NCI-H510A (cell line): Measurements from ENCODE around the gene ZNF334.

Source experiments
- DNase-seq: peaks from one replicate; lab custom pipeline; 2025; lab: John Stamatoyannopoulos, UW

Gene ZNF334

GRCh38 chr20:46545827-46546138 is 32.4 kb upstream of the ZNF334 start:
- no peak for DNase-seq

DNA sequence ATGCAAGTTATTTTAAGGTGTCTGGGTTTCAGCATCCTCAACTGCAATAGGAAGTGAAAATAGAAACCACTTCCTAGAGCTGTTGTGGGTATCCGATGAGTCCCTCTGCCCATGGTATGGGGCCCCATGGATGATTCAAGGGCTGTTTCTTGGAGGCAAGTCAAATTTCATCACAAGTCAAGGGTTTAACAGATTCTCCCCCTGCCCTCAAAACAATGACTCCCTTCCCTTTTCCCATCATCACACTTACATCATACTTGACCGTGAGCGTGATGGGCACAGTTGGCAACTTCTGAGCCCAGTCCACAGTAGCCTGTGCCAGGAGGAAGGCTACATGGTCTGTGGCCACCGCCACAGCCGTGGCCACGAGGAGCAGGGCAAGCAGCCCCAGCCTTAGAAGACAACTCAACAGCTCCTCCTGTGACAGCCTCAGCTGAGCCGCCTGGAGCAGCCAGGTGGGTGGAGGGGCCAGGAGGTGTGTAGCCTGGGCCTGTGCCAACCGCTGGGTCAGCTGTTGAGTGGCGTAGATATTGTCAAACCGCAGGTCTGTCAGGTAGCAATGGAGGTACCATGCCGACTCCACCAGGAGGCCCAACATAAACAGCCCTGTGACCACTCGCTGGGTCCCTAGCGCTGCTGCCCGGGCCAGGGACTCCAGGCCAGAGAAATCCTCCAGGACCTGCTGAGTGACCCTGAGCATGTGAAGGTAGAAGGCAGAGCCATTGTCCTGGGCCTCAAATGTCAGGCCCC is 31.9 kb upstream of the ZNF334 start:
- no peak for DNase-seq

DNA sequence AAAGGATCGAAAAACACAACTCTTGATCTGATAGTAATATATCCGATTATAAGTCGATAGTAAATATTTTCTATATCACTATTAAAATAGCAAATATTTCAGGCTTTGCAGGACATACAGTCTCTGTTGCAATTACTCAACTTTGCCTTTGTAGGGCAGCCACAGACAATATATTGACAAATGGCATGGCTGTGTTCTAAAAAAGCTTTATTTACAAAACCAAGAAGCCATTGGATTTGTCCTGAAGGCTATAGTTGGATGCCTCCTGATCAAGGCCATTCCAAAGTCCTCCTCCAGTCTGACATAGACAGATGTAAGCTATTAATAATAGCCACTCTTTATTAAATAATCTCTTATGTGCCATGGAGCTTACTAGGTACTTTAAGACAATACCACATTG is 31.2 kb upstream of the ZNF334 start:
- DNase-seq: no peak

DNA sequence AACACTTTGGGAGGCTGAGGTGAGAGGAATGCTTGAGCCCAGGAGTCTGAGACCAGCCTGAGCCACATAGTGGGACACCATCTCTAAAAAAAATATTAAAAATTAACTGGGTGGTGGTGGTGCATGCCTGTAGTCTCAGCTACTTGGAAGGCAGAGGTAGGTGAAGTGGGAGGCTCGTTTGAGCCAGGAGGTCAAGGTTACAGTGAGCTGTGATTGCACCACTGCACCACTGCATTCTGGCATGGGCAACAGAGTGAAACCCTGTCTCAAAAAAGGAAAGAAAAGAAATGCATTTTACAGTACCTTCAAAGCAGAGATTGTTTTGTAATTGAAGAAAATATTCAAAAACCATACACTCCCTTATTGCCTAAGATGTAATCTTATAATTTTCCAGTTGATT is 30.6 kb upstream of the ZNF334 start:
- no peak for DNase-seq

- no peak for DNase-seq
Observed at GRCh38 chr20:46543033-46543432, 29.7 kb upstream of the ZNF334 start.

DNA sequence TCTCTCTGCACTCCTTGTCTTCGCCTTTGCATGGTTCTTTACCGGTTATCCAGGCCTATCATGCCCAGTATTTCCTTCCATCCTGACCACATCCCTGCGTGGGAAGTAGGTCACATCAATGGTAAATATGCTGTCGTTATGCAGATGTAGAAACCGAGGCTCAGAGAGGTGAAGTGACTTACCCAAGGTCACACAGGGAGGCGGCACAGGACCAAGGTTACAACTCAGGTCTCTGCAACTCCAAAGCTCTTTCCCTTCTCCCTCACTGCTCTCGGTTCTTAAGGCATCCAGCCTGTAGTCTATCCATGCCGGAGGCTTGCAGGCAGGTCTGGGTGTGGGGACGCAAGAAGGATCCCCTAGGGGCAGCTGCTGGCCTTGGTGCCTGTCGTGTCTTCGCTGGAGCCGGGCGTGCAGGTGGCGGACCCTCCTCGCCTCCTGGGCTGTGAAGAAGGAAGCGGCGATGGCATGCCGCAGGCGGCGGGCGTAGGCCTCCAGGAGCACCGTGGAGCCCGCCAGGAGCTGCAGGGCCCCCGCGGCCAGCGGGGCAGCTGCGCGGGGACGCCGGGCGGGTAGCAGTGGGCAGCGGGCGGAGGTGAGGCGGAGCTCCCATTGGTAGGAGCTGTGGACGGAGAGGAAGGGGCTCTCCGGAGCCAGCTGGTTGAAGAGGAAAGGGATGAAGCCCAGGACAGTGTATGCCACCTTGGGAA is 28.0 kb upstream of the ZNF334 start:
- DNase-seq: no peak

DNA sequence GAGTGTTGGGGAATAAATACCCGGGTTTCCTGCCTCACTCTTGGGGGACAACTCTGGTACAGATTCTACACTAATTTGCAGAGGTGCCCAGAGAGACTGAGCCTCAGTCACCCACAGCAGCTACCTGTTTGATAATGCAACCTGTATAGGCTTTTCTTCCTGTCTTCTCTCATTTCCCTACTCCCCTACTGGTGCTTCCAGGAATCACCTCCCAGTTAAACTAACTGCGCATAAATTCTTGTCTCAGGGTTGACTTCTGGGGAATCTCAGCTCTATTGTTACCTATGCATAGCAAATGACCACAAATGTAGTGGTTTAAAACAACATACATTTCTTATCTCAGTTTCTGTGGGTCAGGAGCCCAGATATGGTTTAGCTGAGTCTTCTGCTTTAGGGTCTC is 25.8 kb upstream of the ZNF334 start:
- no peak for DNase-seq

- DNase-seq: no peak
Observed at GRCh38 chr20:46530640-46531039, 17.3 kb upstream of the ZNF334 start.

DNA sequence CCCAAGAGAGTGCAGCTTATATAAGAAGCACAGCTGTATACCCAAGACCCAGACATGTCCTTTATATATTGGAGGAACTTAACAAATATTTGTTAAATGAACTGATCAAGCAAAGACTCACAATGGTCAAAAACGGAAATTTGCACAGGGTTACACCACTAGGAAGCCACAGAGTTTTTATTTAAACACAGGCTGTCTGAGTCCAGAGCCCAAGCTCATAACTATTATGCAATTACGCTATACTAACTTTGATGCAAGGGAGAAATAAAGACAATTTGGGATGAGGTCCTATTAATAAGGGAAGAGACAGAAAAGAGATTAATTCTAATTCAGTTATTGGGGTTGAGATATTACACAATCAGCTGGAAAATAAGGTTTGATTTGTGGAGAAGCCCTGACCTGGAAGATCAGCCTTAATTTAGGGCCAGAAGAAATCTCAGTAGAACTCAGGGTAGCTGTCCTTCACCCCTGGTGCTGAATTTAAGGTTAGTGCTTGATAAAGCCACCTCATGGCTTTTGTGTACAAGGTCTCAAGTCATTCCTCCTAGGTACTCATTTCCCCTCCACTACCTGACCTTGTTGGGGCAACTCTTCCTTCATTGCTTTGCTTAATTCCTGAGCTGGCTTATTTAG is 10.5 kb upstream of the ZNF334 start:
- DNase-seq: no peak

- no peak for DNase-seq
Observed at GRCh38 chr20:46523108-46523507, 9.7 kb upstream of the ZNF334 start.

GRCh38 chr20:46520976-46521579 is 7.7 kb upstream of the ZNF334 start:
- DNase-seq: peak; percentile 40

GRCh38 chr20:46520540-46520939 is 7.2 kb upstream of the ZNF334 start:
- DNase-seq: no peak

DNA sequence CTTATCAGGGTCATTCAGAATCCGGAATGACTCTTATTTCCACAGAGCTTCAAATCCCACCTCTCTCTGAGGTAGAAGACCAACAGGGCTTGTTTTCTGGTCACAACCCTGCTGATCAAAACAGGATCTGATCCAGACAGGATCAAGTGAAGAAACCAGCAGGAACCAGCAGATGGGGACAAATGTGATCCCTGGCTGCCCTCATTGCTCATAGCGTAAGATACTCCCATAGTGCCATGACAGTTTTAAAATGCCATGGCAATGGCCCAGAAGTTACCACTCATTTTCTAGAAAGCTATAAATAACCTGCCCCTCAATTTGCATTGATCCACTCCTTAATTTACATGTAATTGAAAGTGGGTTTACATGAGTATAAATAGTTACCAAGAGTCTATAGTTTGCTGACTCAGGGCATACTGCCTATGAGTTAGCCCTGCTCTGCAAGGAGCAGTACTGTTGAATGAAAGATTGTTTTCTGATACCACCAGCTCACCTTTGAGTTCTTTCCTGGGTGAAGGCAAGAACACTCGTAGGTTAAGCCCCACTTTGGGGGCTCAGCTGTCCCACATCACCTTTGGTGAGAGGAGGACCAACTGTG is 6.2 kb upstream of the ZNF334 start:
- no peak for DNase-seq

DNA sequence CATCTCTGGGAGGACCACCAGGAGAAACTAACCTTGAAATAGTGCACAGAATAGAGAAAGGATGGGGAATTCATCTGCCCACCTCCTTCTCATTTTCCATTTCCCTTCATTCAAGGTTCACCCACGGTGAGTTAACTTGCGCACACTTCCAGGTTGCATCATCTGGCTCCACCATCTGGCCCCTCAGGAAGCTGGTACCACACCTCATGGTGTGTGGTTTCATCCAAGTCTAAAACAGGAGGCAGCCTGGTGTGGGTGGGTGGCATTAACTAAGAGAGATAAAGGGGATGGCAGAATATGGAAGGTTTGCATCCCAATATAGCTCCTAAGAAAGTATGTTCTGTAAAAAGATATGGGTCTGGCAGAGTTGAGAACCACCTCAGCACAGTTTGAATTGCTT is 3.8 kb downstream of the ZNF334 start:
- no peak for DNase-seq

- DNase-seq: no peak
Observed at GRCh38 chr20:46507760-46508407, 5.5 kb downstream of the ZNF334 start.

DNA sequence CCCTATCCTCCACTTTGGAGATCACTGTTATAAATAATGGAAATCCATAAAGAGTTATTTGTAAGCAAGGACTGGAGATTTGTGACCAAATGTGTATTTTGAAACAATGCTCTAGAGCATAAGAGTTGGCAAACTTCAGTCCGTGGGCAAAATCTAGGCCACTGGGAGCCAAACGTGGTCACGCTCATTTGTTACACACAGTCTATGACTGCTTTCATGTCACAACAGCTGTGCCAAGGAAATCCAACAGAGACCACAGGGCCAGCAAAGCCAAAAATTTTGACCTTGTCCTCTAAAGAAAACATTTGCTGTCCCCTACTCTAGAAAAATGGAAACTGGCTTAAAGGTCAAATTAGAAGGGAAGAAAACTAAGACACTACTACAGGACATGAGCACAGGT is 7.9 kb downstream of the ZNF334 start:
- no peak for DNase-seq

DNA sequence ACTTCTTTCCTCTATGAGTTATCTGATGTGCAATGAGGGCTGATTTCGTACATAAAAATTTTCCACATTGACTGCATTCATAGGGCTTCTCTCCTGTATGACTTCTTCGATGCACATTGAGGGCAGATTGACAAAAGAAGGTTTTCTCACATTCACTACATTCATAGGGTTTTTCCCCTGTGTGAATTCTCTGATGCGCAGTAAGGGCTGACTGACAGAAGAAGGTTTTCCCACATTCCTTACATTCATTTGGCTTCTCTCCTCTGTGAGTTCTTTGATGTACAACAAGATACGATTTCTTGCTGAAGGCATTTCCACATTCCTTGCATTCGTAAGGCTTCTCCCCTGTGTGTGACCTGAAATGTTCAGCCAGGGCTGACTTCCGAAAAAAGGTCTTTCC is 11.4 kb downstream of the ZNF334 start:
- DNase-seq: no peak

DNA sequence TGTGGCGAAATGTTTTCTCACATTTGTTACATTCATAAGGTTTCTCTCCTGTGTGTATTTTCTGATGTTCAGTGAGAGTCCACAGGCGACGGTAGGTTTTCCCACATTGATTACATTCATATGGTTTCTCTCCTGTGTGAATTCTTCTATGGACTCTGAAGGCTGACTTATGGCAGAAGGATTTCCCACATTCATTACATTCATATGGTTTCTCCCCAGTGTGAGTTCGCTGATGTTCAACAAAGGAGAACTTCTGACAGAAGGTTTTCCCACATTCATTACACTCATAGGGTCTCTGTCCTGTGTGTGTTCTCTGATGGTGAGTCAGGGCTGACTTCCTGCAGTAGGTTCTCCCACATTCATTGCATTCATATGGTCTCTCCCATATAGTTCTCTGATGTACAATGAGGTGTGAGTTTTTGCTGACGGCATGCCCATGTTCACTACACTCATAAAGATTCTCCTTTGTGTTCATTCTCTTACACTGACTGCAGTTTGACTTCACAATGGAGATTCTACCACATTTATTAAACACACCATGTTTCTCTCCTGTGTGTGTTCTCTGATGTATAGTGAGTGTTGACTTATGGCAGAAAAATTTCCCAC is 11.9 kb downstream of the ZNF334 start:
- DNase-seq: no peak

DNA sequence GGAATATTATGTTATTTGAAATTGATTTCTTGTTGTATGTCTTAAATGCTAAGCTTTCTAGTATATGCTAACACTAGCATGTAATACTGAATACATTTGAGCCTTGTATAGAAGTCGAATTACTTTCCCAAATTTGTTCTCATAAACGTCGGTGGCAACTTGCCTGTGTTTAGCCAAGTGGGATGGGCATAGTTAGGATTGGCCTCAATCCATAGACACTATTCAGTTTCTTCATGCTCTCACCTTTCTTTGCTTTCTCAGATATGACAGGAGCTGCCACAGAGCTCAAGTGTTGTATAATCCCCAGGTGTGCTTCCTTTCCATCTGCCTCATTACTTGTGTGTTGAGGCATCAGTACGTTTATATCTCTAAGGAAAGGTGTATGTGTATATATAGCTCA is 19.3 kb downstream of the ZNF334 start:
- no peak for DNase-seq

GRCh38 chr20:46491354-46491753 is 22.0 kb downstream of the ZNF334 start:
- DNase-seq: no peak

- DNase-seq: no peak
Observed at GRCh38 chr20:46488451-46488850, 24.9 kb downstream of the ZNF334 start.

DNA sequence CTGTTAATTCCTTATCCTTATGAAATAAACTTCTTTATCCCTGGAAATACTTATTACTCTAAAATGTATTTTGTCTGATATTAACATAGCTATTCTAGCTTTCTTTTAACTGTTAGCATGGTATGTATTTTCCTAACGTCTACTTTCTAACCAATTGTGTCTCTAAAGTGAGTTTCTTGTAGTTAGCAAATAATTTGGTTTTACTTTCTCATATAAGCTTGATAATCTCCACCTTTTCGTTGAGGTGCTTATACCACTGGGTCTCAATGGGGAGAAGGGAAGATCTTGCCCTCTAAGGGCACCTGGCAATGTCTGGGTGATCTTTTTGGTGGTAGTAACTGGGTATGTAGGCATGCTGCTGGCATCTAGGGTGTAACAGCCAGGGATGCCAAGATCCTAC is 25.7 kb downstream of the ZNF334 start:
- no peak for DNase-seq
